GM12878 (cell line): Measurements from ENCODE around the gene LAMA2. TPM values are rescaled to one million over a fixed set of nuclear protein-coding genes. Genes with fewer than 3 reads are reported as not detected.

Source experiments
- ATAC-seq: fragments of 200-7000 bp; cut with Tn5 transposase; 3 replicates; pipeline ENCODE4 v1.9.1; 2020; ENCODE audit warnings: mild to moderate bottlenecking, moderate library complexity
- BruUV-seq: library from RNA; stranded (reverse); fragments of 400-500 nt; replicated peaks from 2 replicates; lab custom pipeline; 2021; lab: Mats Ljungman, UMichigan
- CTCF ChIA-PET: fragments of 300-600 bp; sonication (Branson Sonifier 250); formaldehyde crosslinking; extraction: SDS; loops from one replicate; lab custom pipeline; 2021; ENCODE audit warnings: inconsistent platforms; lab: Yijun Ruan, JAX
- POLR2A ChIA-PET: fragments of 350-600 bp; formaldehyde crosslinking; extraction: SDS; loops from one replicate; lab custom pipeline; 2021; ENCODE audit warnings: inconsistent platforms; lab: Charles Lee
- RAD21 ChIA-PET: fragments of 300-600 bp; sonication (Branson Sonifier 250); formaldehyde crosslinking; loops from one replicate; lab custom pipeline; 2023; ENCODE audit warnings: antibody characterized with exemption; ENCODE audit not compliant: unreplicated experiment; lab: Charles Lee
- SMC1A ChIA-PET: fragments of 300-600 bp; sonication (Branson Sonifier 250); formaldehyde crosslinking; loops from one replicate; lab custom pipeline; 2023; ENCODE audit not compliant: unreplicated experiment, uncharacterized antibody; lab: Charles Lee
- DNase-seq: peaks from one replicate; pipeline ENCODE4 v3.0.0-alpha.2; 2011; ENCODE audit warnings: low read depth, low spot score
- FAIRE-seq: peaks from 3 replicates; lab custom pipeline; 2011; peaks lifted over from hg19 to GRCh38; lab: Jason Lieb, UNC
- H2AFZ ChIP-seq: 2 replicates; pipeline ENCODE4 v1.6.0; 2011; ENCODE audit warnings: low read depth, low read length, control low read depth; ENCODE audit not compliant: control insufficient read depth
- H3K27ac ChIP-seq: 2 replicates; pipeline ENCODE4 v1.5.1; 2011; ENCODE audit warnings: control low read depth; ENCODE audit not compliant: control insufficient read depth, insufficient read depth
- H3K27me3 ChIP-seq, 2 experiments: replicated peaks in 1 of 2; 2 replicates each; pipeline versions ENCODE4 v1.6.0 to v1.6.1; 2011; ENCODE audit warnings: low read length in 1 of 2; ENCODE audit not compliant: control insufficient read depth in 2 of 2, insufficient read depth in 2 of 2
- H3K36me3 ChIP-seq, 2 experiments: 2 replicates each; pipeline ENCODE4 v1.5.1; 2011; ENCODE audit warnings: low read length in 1 of 2; ENCODE audit not compliant: control insufficient read depth in 2 of 2, insufficient read depth in 2 of 2
- H3K4me1 ChIP-seq: 2 replicates; pipeline ENCODE4 v1.6.1; 2011; ENCODE audit warnings: mild to moderate bottlenecking, low read length, moderate library complexity, mixed read lengths; ENCODE audit not compliant: control insufficient read depth, insufficient read depth
- H3K4me2 ChIP-seq: 2 replicates; pipeline ENCODE4 v1.6.0; 2011; ENCODE audit warnings: control low read depth; ENCODE audit not compliant: control insufficient read depth, insufficient read depth
- H3K4me3 ChIP-seq: fragments of 200-600 bp; sonication (generic); 2 replicates; pipeline ENCODE4 v1.5.1; 2016
- H3K79me2 ChIP-seq: 2 replicates; pipeline ENCODE4 v1.6.0; 2011; ENCODE audit warnings: low read length; ENCODE audit not compliant: control insufficient read depth, insufficient read depth
- H3K9ac ChIP-seq: 2 replicates; pipeline ENCODE4 v1.8.0; 2011; ENCODE audit warnings: low read length, control low read depth, mixed read lengths; ENCODE audit not compliant: control insufficient read depth, insufficient read depth
- H3K9me3 ChIP-seq: replicated peaks from 3 replicates; pipeline ENCODE4 v1.5.1; 2011; ENCODE audit warnings: mild to moderate bottlenecking, low read length; ENCODE audit not compliant: control insufficient read depth, insufficient read depth
- H4K20me1 ChIP-seq: 2 replicates; pipeline ENCODE4 v1.6.0; 2011; ENCODE audit not compliant: control insufficient read depth, insufficient read depth
- HCFC1 ChIP-seq: fragments of 150-350 bp; IDR thresholded peaks from 2 replicates; pipeline ENCODE4 v1.6.1; 2014; ENCODE audit warnings: low read length
- IRF4 ChIP-seq: IDR thresholded peaks from 2 replicates; pipeline ENCODE4 v1.6.1; 2011; ENCODE audit warnings: low read depth, low read length
- JUNB ChIP-seq: IDR thresholded peaks from 2 replicates; pipeline ENCODE4 v1.6.1; 2016; ENCODE audit warnings: antibody characterized with exemption, mild to moderate bottlenecking
- NFXL1 ChIP-seq: fragments of 450-650 bp; IDR thresholded peaks from 2 replicates; pipeline ENCODE4 v1.6.1; 2017; ENCODE audit warnings: antibody characterized with exemption, mild to moderate bottlenecking, borderline replicate concordance
- NFYB ChIP-seq: IDR thresholded peaks from 2 replicates; pipeline ENCODE4 v1.6.1; 2011; ENCODE audit warnings: low read depth, mild to moderate bottlenecking, low read length, improper control_type of control experiment, moderate library complexity; ENCODE audit not compliant: insufficient read depth
- RBBP5 ChIP-seq: fragments of 200-600 bp; sonication (generic); conservative IDR thresholded peaks from 2 replicates; pipeline ENCODE4 v1.6.1; 2016
- WRNIP1 ChIP-seq: IDR thresholded peaks from 2 replicates; pipeline ENCODE4 v1.6.1; 2011; ENCODE audit warnings: low read depth, low read length, improper control_type of control experiment, borderline replicate concordance
- WGBS: methylation state at CpG from one replicate; pipeline ENCODE4 v1.1.6; 2016; ENCODE audit warnings: low lambda C conversion rate; ENCODE audit not compliant: insufficient replicate concordance, insufficient coverage; ENCODE audit errors: missing lambda C conversion rate; 5-methylcytosine and 5-hydroxymethylcytosine counted together
- in situ Hi-C: fragments of 300-500 bp; cut with MboI; formaldehyde crosslinking; loops from 9 replicates; pipeline ENCODE4 v1.14.3; 2018; ENCODE audit warnings: mixed read lengths
- intact Hi-C: fragments of 100-400 bp; cut with micrococcal nuclease; formaldehyde crosslinking; loops from one replicate; pipeline ENCODE4 v1.14.2; 2022; ENCODE audit not compliant: unreplicated experiment
- polyA plus RNA-seq, 11 experiments: library from polyadenylated mRNA; depleted of rRNA in 4 of 11; unstranded in 6 of 11; stranded (reverse) in 5 of 11; fragments of >200 nt; fragmentation: Nextera tagmentation in 4 of 11; fragmentation: Illumina TruSeq in 1 of 11; extraction: Ambion mirVana in 4 of 11; extraction: Trizol in 1 of 11; gene quantifications; 1 replicate in 1 of 11; 2 replicates in 10 of 11; pipeline versions ENCODE4 v1.2.1 to v1.2.3, GENCODE V29; 2011 to 2016; ENCODE audit warnings: inconsistent platforms in 2 of 11, missing spikeins in 2 of 11, low read depth in 1 of 11
- total RNA-seq, 4 experiments: library from RNA; depleted of rRNA in 3 of 4; stranded (reverse); fragments of >200 nt in 3 of 4; fragmentation: Illumina TruSeq in 1 of 4; extraction: Trizol in 1 of 4; gene quantifications; 2 replicates each; pipeline versions ENCODE4 v1.2.1 to v1.2.3, GENCODE V29; 2013 to 2021
- TF ChIP-seq, protein P1 (sequence below): fragments of 450-650 bp; IDR thresholded peaks from 2 replicates; pipeline ENCODE4 v1.6.1; 2014; ENCODE audit warnings: mild to moderate bottlenecking

The LAMA2 gene
- total and polyA plus RNA-seq, 10 of the 15 experiments (the other 5 are each of a cell fraction or from before 2014, with no cell fraction given) = 0.04 to 2.0 (median 0.37) TPM; not detected in 1

DNA sequence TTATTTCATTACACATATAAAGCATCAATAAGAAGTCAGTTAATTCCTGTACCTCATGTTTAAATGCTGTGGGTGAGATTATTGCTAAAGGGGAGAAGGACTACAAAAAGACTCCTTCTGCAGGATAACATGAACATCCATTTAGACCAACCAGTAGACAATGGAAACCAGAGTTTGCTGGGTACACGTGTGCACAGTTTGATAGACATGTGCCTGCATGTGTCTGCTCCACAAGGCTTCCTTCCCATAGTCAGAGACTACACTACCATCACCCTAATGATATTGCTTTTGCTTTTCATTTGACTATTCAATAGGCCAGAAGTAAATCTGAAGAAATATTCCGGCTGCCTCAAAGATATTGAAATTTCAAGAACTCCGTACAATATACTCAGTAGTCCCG, 595.4 kb downstream of the LAMA2 start:
- Histone ChIP-seq H3K27ac (no peak overlapping the region), H3K36me3 (no peaks in the 10 kb centered on the region), H4K20me1 (no peaks in the 10 kb centered on the region), H3K4me1 (no peaks in the 10 kb centered on the region), H3K79me2 (no peaks in the 10 kb centered on the region), H3K4me3 (no peak overlapping the region), H3K9ac (no peak overlapping the region), H2AFZ (no peak overlapping the region), H3K27me3 (no peaks in the 10 kb centered on the region; a peak in 2 of 4 replicates), H3K4me2 (no peak overlapping the region), H3K9me3 (no peaks in the 10 kb centered on the region)
- ChIA-PET RAD21 (no interaction called here), SMC1A (interaction anchor here (1.0 to 1.5 kb wide), 3 partner anchors 11 to 21 kb away, joined by 3 to 5 read pairs (median 5); no protein-coding TSS in a partner anchor), CTCF (no interaction called here), POLR2A (no interaction called here)
- intact Hi-C loops (no loop called here), in situ Hi-C loops (no loop called here)
- no TSS peak for BruUV-seq
- ATAC-seq = no peak
- FAIRE-seq = no peak
- TF ChIP-seq NFYB (no peak), NFXL1 (no peak)
- WGBS = 70% methylated on average over 4 of the region's 4 CpGs
- DNase-seq = no peak

GRCh38 chr6:129481706-129482105, 598.8 kb downstream of the LAMA2 start:
- no TSS peak for BruUV-seq
- no peaks in the 10 kb centered on the region; a peak in 1 of 4 replicates for H3K27me3 ChIP-seq
- no peak overlapping the region for H2AFZ ChIP-seq
- H3K79me2 ChIP-seq = no peaks in the 10 kb centered on the region
- H3K9ac ChIP-seq = no peak overlapping the region
- H3K36me3 ChIP-seq = no peaks in the 10 kb centered on the region
- WGBS = 53% methylated on average over 4 of the region's 4 CpGs
- H4K20me1 ChIP-seq = no peaks in the 10 kb centered on the region
- intact Hi-C loops (no loop called here), in situ Hi-C loops (no loop called here)
- H3K27ac ChIP-seq = no peak overlapping the region
- TF ChIP-seq RBBP5 (no peak), HCFC1 (no peak), IRF4 (no peak), JUNB (no peak), WRNIP1 (no peak)
- TF ChIP-seq, protein P1, sequence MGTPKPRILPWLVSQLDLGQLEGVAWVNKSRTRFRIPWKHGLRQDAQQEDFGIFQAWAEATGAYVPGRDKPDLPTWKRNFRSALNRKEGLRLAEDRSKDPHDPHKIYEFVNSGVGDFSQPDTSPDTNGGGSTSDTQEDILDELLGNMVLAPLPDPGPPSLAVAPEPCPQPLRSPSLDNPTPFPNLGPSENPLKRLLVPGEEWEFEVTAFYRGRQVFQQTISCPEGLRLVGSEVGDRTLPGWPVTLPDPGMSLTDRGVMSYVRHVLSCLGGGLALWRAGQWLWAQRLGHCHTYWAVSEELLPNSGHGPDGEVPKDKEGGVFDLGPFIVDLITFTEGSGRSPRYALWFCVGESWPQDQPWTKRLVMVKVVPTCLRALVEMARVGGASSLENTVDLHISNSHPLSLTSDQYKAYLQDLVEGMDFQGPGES = no peak
- H3K4me1 ChIP-seq = no peaks in the 10 kb centered on the region
- ChIA-PET RAD21 (no interaction called here), POLR2A (interaction anchor here (1.3 kb wide), 1 partner anchor 8 kb away, joined by 4 read pairs; no protein-coding TSS in a partner anchor), CTCF (no interaction called here), SMC1A (interaction anchor here (1.4 to 1.5 kb wide), 3 partner anchors 8 to 19 kb away, joined by 3 to 8 read pairs (median 5); no protein-coding TSS in a partner anchor)
- FAIRE-seq = no peak
- DNase-seq = no peak
- no peak overlapping the region for H3K4me2 ChIP-seq
- ATAC-seq = no peak
- no peaks in the 10 kb centered on the region for H3K9me3 ChIP-seq
- no peak overlapping the region for H3K4me3 ChIP-seq
